GM13977 (cell line): Measurements from ENCODE around the gene PRRT4.
A peak's percentile ranks its signal among the peaks of the same experiment; 100 is the strongest.

Experiments
- DNase-seq: peaks from one replicate; pipeline ENCODE4 v3.0.0; 2012; ENCODE audit warnings: low spot score
- CTCF ChIP-seq: IDR thresholded peaks from 2 replicates; pipeline ENCODE4 v1.5.1; 2012; ENCODE audit warnings: mild to moderate bottlenecking, control low read depth; ENCODE audit not compliant: insufficient read depth; ENCODE audit errors: extremely low read depth, missing control alignments
- in situ Hi-C: fragments of 300-500 bp; cut with MboI; formaldehyde crosslinking; loops from one replicate; pipeline ENCODE4 v1.12.0; 2022; ENCODE audit warnings: low sequenced_read_pairs, low pct_unique_long_range_greater_than_20kb, mixed read lengths, inconsistent platforms; ENCODE audit not compliant: unreplicated experiment

Gene PRRT4

DNA sequence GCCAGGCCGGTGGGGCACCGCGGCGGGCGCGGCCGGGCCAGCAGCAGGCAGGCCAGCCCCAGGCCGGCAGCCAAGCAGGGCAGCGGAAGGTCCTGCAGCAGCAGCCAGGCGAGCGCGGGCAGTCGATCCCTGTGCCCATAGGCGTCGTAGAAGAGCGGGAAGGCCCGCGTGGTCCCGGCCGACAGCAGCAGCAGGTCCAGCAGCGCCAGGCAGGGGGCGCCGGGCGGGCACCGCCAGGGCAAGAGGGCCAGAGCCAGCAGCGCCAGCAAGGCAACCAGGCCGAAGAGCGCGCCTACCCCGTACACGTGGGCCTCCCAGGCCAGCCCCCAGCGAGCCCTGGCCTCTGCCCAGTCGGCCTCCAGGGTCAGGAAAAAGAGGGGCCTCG is 9.3 kb downstream of the PRRT4 start:
- peak; percentile 51 for DNase-seq
- peak; percentile 40 for TF ChIP-seq CTCF
- in situ Hi-C loops: no loop called here

GRCh38 chr7:128351296-128352152 is 10.0 kb downstream of the PRRT4 start:
- no peak for TF ChIP-seq CTCF
- in situ Hi-C loops: no loop called here
- peak; percentile 45 for DNase-seq

- no peak for TF ChIP-seq CTCF
- DNase-seq: no peak
- in situ Hi-C loops: no loop called here
Observed at GRCh38 chr7:128350708-128351295, 10.7 kb downstream of the PRRT4 start.

GRCh38 chr7:128349466-128349825 is 12.0 kb downstream of the PRRT4 start:
- TF ChIP-seq CTCF: no peak
- in situ Hi-C loops: no loop called here
- no peak for DNase-seq

GRCh38 chr7:128347647-128348097 is 13.8 kb downstream of the PRRT4 start:
- TF ChIP-seq CTCF: peak; percentile 61
- in situ Hi-C loops: no loop called here
- DNase-seq: peak; percentile 61

DNA sequence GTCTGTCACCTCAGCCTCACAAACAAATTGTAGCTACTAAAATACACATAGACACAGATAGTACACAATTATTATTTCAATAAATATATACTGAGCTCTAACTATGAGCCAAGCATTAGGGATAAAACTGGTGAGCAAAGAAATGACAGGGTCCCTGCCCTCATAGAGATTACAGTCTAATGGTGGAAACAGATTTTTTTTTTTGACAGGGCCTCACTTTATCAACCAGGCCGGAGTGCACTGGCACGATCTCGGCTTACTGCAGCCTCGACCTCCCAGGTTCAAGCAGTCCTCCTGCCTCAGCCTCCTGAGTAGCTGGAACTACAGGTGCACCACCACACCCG is 17.1 kb downstream of the PRRT4 start:
- in situ Hi-C loops: no loop called here
- no peak for DNase-seq
- no peak for TF ChIP-seq CTCF
